GM19035 (cell line): ENCODE results near the gene MSI2.

Experiments used
- ATAC-seq: cut with Tn5 transposase; IDR thresholded peaks from one replicate; pipeline ENCODE4 v1.9.1; 2021; ENCODE audit not compliant: unreplicated experiment

The MSI2 gene

GRCh38 chr17:57387575-57387974, 131.3 kb downstream of the MSI2 start:
- no peak for ATAC-seq

DNA sequence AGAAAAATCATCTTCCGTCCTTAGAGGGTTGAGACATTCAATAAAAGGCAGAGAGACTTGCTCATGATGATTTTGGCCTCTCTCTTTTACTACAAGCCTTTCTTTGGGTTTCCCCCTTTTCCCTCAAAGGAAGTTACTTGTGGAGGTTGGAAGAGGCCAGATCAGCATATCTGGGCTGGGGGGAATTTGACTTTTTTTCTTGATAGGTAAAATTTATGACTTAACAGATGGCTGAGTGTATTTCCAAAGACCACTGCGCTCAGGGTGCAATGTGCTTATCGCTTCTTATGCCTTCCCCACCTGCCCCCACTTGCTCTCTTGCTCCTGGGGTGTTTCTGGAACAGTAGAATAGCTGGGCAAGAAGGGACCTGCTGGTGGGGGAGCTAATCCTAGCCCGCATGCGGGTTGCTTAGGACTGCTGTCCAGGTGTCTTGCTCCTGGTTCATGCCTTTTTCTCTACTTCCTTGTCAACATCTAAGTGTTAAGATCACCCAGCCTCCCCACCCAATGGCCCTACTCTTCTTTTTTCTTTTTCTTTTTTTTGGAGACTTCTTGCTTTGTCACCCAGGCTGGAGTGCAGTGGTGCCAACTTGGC, 131.9 kb downstream of the MSI2 start:
- no peak for ATAC-seq

DNA sequence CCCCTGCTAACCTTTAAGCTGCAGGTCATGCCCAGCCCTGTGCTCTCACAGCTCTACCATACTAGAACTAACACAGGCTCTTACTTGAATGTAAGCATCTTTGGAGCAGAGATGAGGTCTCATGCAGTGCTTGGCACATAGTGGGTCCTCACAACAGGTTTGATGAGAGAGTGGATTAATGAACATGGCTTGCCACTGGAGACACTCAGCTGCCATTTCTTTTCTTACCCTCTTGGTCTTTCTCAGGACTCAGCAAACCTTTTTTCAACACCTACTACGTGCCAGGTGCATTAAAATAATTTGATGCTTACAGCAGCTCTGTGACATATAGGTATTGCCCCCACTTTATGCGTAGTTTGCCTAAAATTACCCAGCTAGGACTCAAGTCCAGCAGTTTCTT, 133.2 kb downstream of the MSI2 start:
- ATAC-seq = no peak

DNA sequence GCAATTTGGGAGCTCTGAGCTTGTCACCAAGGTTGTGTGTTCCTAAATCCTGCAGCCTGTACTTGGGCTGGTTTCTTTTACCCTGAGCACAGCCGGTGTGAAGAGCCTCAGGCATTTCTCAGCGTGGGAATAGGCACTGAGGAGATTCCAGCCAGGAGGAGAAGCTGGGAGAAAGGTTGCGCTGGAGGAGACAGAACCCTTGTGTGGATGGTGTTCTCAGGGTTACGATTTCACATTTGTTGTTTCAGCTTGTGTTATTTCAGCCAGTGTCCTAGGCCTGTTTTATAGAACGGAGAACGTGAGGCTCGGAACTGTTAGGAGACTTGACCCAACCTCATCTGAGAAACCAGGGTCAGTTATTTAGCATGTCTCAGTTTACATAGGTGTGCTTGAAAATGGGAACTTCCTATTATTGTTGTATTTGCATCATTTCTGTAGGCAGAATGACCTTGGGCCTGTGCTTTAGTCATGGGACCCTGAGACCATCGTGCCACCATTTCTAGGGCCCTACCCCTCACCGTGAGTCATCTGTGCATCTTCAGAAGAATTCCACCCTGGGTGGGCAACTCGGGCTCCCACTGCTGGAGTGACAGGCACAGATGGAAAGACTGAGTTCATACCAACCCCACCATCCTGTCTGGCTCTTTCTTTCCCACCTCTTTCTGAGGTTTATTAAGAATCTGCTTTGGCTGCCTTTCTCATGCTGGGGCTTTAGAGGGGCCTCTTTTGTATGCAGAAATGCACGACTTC, 134.9 kb downstream of the MSI2 start:
- ATAC-seq = no peak

GRCh38 chr17:57391857-57392471, 135.6 kb downstream of the MSI2 start:
- ATAC-seq = no peak

DNA sequence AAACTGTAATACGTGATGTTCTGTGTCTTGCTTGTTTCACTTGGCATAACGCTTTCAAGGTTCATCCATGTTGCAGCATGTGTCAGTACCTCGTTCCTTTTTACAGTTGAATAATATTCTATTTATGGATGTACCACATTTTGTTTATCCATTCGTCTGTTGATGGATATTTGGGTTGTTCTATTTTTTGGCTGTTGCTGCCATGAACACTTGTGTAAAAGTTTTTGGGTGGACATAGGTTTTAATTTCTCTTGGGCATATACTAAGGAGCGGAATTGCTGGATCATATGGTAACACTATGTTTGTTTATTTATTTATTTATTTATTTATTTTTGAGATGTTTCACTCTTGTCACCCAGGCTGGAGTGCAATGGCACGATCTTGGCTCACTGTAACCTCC, 137.0 kb downstream of the MSI2 start:
- ATAC-seq = no peak

DNA sequence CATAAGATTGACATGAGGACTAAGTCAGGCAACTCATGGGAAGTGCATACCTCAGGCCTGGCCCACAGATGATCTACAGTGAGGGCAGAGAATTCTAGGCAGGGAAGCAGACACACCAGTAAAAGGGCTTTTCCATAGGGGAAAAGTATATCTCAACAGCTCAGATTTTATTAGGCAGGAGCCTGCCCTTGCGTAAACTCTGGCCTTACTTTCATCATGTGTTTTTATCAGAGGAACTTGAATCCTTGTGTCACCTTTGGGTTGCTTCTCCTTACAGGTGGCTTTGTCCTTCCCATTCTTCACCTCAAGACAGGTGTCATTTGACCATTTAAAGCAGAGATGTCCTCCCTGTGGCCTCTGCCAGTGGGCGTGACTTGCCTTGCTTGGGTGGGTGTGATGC, 138.1 kb downstream of the MSI2 start:
- no peak for ATAC-seq

DNA sequence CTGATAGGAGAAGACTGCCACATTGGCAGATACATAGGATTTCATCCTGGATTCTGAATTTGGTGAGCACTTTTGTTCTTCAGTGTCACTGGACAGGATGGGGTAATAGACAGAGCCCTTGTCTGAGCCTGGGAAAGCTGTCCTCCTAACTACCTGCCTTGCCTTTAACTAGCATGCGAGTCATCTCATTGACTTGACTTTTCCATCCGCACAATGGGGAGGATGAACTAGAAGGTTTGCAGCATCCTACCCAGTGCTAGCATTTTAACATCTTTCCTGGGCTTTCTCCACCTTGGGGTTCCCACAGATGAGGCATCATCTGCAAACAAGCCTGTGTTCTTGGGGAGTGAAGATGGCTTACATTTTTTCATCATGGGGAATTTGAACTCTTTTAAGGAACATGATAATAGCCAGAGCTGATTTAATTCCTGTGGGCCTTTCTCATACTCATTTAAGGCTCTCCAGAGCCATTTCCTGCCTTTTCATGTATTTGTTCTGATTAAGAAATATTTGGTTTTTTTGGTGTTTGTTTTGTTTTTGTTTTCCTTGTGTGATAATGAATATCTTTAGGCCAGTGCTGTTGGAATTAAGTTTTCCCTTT, 139.5 kb downstream of the MSI2 start:
- ATAC-seq = no peak

- no peak for ATAC-seq
Observed at GRCh38 chr17:57396511-57396921, 140.2 kb downstream of the MSI2 start.

DNA sequence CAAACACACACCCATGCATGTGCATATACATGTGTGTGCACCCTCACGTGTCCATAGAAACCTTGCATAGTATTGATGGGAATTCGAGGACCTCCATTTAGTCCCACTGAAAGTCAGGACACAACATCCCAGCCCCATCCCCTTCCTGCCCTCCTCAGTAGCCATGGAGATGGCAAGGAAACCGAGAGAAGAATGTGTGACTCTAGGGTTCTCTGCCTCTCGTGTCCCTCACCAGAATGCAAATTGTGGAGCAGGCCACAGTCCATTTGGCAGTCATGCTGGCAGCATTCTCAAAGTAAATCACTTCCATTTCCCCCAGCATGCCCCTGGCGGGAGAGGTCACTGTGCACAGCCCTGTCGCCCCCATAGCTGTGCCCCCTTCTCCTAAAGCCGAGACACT, 141.1 kb downstream of the MSI2 start:
- ATAC-seq = no peak

GRCh38 chr17:57399690-57400089, 143.4 kb downstream of the MSI2 start:
- ATAC-seq = no peak

GRCh38 chr17:57400648-57401047, 144.3 kb downstream of the MSI2 start:
- ATAC-seq = no peak

GRCh38 chr17:57401556-57402488, 145.5 kb downstream of the MSI2 start:
- no peak for ATAC-seq

DNA sequence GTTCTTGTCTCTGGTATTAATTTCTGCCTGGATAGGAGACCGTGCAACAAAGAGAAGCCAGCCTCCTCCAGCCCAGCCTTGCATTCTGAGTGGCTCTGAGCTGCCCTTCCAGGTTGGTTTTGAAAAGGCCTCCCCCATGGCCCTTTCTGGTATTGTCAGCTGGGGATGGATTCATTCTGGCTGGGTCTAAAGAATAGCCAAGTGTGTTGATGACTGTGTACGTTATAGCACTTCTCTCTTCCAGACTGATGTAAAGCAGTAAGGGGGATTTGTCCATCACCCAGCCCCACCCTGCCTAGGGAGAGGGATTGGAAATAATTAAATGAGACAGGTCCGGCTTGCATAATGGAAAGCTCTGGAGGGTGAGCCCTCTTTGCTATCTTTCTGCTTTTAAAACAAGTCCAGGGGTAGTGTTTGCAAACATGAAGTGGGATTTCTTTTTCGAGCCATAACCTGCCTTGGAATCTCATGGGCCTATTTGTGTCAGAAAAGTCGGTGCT, 146.4 kb downstream of the MSI2 start:
- ATAC-seq = no peak

GRCh38 chr17:57403236-57403635, 146.9 kb downstream of the MSI2 start:
- no peak for ATAC-seq

DNA sequence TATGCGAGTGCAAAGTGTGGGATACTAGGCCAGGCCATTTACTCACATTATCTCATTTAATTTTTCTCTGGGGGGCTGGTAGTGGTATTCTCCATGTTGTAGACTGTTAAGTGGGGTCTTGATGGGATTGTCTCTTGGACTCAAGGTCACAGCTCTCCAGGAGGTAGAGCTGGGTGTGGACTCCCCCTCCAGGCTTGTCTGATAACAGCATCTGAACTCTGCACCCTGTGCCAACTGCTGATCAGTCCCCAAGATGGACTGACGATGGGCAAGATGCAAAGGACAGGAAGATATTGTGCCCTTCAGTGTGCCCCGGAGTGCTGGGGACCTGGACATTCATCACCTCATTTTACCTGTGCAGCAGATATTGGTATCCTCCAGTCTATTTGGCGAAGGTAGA, 147.8 kb downstream of the MSI2 start:
- ATAC-seq = no peak

GRCh38 chr17:57404795-57405490, 148.6 kb downstream of the MSI2 start:
- ATAC-seq = no peak

DNA sequence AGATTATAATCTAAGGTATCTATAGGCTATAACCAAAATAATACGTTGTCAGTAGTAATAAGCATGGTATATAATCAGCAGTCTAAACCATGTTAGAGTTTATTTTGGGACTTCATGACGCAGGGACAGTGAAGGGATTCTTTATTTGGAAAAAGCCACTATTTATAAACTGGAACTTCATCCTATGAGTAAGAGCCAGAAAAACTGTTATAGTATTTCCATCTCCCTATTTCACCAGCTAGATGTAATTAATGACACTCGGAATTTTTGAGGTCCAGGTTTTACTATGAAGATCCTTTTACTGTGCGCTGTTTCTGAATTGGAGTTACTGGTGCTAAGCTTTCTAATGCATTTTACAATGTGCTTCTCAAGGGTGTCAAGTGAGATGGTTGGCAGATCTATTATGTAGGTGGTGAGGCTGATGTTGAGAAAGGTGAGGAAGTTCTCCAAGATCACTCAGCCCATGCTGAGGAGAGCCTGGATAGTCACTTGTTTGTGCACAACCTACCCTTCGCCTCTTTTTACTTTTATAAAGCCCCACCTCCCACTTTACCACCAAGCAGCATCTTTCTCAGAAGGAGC, 149.3 kb downstream of the MSI2 start:
- ATAC-seq = no peak

DNA sequence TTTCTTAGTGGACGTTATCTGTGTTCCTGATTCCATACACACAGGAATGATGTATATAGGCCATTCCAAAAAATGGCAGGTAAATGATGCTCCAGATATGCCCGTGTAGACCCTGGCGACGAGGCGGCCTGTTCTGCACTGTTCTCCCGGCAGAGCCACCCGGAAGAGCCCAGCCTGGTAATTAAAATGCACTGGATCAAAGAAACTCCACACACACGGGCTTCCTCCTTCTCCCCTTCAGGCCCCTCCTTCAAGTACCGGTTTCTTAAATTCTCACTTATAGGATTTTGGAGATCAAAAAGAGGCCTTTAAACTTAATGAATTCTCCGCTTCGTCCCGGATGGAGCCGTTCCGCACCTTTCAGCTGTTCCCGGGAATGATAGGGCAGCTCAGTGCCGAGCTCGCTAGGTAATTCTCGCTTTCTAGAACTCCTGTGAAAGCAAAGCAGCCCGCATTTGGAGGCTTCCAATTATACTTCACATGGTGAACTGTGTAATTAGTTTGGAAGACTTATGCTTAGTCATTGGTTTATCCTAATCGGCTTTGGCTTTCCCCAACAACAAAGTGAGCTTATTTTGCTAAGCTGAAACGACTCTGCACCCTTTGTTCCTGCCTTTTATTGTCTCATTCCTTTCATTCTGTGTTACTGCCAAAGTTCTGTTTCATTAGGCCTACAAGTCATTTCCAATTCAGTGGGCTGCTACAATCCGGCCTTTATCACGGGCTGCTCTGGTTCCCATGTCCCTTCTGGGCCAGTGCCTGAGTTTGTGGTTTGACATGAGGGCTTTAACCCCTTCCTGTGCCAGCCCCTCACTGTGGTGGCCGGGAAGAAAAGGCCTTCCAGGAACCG, 150.0 kb downstream of the MSI2 start:
- no peak for ATAC-seq
